IPS-18c (cell line): Measurements from ENCODE around the gene OLIG1.

Source experiments
- H3K4me3 ChIP-seq: 2 replicates; pipeline ENCODE4 v1.7.0; 2013; ENCODE audit warnings: low read depth, mild to moderate bottlenecking, low read length, moderate library complexity; ENCODE audit not compliant: insufficient read depth
- H3K9me3 ChIP-seq: one replicate; pipeline ENCODE4 v1.6.1; 2013; ENCODE audit warnings: mild to moderate bottlenecking, low read length, moderate library complexity; ENCODE audit not compliant: control insufficient read depth, insufficient read depth

The OLIG1 gene

GRCh38 chr21:33047231-33047630 is 22.7 kb upstream of the OLIG1 start:
- H3K4me3 ChIP-seq, result no peak overlapping the region

GRCh38 chr21:33051925-33052324 is 18.0 kb upstream of the OLIG1 start:
- Histone ChIP-seq H3K9me3 (no peaks in the 10 kb centered on the region), H3K4me3 (no peak overlapping the region)

More at GRCh38 chr21:33047231-33047630, 22.7 kb upstream of the OLIG1 start:
- no peaks in the 10 kb centered on the region for H3K9me3 ChIP-seq

- Histone ChIP-seq H3K4me3 (no peak overlapping the region), H3K9me3 (no peaks in the 10 kb centered on the region)
These were observed 16.0 kb upstream of the OLIG1 start for GRCh38 chr21:33053951-33054350.

- Histone ChIP-seq H3K4me3 (no peak overlapping the region), H3K9me3 (no peaks in the 10 kb centered on the region)
These were observed 13.9 kb upstream of the OLIG1 start for GRCh38 chr21:33055991-33056390.

- H3K9me3 ChIP-seq, result no peaks in the 10 kb centered on the region
- H3K4me3 ChIP-seq, result no peak overlapping the region
These were observed 12.5 kb upstream of the OLIG1 start for GRCh38 chr21:33057385-33057940.

- Histone ChIP-seq H3K4me3 (no peak overlapping the region), H3K9me3 (no peaks in the 10 kb centered on the region)
These were observed 11.4 kb upstream of the OLIG1 start for GRCh38 chr21:33058527-33058926.

GRCh38 chr21:33058957-33059356 is 11.0 kb upstream of the OLIG1 start:
- Histone ChIP-seq H3K9me3 (no peaks in the 10 kb centered on the region), H3K4me3 (no peak overlapping the region)

- Histone ChIP-seq H3K9me3 (no peaks in the 10 kb centered on the region), H3K4me3 (no peak overlapping the region)
These were observed 10.5 kb upstream of the OLIG1 start for GRCh38 chr21:33059380-33059841.

GRCh38 chr21:33061233-33061632 is 8.7 kb upstream of the OLIG1 start:
- Histone ChIP-seq H3K9me3 (no peaks in the 10 kb centered on the region), H3K4me3 (no peak overlapping the region)

GRCh38 chr21:33063375-33063883 is 6.5 kb upstream of the OLIG1 start:
- Histone ChIP-seq H3K9me3 (no peaks in the 10 kb centered on the region), H3K4me3 (no peak overlapping the region)

GRCh38 chr21:33063907-33064622 is 5.9 kb upstream of the OLIG1 start:
- Histone ChIP-seq H3K9me3 (peaks cover 2% of the 10 kb centered on the region), H3K4me3 (no peak overlapping the region)

GRCh38 chr21:33064623-33065390 is 5.1 kb upstream of the OLIG1 start:
- no peak overlapping the region for H3K4me3 ChIP-seq
- peaks cover 2% of the 10 kb centered on the region for H3K9me3 ChIP-seq

GRCh38 chr21:33067043-33067442 is 2.9 kb upstream of the OLIG1 start:
- H3K9me3 ChIP-seq, result peaks cover 2% of the 10 kb centered on the region
- H3K4me3 ChIP-seq, result no peak overlapping the region

GRCh38 chr21:33067457-33067856 is 2.5 kb upstream of the OLIG1 start:
- Histone ChIP-seq H3K4me3 (no peak overlapping the region), H3K9me3 (peaks cover 2% of the 10 kb centered on the region)

- H3K9me3 ChIP-seq, result peaks cover 2% of the 10 kb centered on the region
- no peak overlapping the region for H3K4me3 ChIP-seq
These were observed 698 bp upstream of the OLIG1 start for GRCh38 chr21:33069243-33069642.

- no peak overlapping the region for H3K4me3 ChIP-seq
- peaks cover 2% of the 10 kb centered on the region for H3K9me3 ChIP-seq
These were observed 322 bp upstream of the OLIG1 start for GRCh38 chr21:33069645-33069993.

- peak overlapping the region; percentile 48 for H3K4me3 ChIP-seq
- peaks cover 2% of the 10 kb centered on the region for H3K9me3 ChIP-seq
These were observed 730 bp downstream of the OLIG1 start for GRCh38 chr21:33070744-33070997.
